Kidney capillary endothelial cell (primary cell): ENCODE measurements around the gene IGFBP2.

Source experiments
- DNase-seq: peaks from one replicate; pipeline ENCODE4 v3.0.0-alpha.2; 2018; ENCODE audit warnings: low spot score

Gene IGFBP2

DNA sequence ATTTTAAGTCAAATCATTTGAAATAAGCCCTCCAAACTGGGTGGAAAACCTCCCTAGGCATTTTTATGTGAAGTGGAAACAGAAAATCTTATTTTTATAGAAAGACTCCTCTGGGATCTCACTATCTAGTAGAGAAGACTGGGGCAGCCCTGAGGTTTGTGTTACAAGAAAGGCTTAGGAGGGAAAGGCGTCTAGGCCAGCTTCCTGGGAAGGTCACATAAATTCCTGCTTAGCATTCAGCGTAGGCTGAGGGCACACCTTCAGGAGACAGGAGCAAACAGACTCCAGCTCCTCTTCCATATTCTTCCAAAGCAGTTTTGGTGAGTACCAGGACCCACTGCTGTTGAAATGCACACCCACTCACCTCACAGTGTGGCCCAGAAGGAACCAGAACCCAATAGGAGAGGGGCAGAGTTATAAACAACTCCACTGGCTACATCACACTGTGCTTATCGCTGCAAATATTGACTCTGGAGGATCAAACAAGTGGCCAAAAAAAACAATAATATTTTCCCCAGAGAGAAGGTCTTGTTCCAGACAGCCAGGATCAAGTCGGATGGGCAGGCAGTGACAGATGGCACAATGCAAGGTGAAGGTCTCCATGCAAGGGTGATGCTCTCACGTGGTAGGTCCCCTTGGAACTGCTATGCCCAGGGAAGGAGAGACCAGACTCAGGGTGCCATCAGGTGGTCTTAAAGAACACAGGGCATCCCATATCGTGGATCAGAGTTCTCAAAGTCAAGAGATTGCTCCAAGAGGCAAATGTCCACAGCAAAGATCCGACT, 17.7 kb upstream of the IGFBP2 start:
- DNase-seq = no peak

DNA sequence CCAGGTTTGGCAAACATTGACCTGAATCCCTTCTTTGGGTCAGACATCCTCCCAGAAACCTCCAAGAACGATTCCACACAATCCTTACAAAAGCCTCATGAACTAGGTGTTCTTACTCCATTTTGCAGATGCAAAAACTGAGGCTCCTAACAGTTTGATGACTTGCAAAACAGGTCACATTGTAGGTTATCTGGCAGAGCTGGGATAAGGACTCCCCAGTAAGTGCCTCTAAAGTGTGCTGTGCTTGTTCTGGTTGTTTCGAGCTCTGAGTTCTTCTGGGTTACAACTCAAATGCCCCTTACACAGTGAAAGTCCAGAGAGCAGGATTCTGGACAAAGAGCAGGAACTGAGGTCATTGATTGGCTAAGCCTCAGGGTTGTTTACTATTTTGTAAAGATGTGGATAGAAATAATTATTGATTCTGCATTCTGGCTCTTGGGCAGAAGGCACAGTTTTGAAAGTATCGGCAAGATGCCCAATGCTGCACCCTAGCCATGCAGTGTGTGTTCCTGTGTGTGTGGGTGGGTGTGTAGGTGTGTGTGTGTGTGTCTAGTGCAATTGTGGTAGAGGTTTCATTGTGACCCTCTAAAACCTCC, 17.0 kb upstream of the IGFBP2 start:
- DNase-seq = no peak

DNA sequence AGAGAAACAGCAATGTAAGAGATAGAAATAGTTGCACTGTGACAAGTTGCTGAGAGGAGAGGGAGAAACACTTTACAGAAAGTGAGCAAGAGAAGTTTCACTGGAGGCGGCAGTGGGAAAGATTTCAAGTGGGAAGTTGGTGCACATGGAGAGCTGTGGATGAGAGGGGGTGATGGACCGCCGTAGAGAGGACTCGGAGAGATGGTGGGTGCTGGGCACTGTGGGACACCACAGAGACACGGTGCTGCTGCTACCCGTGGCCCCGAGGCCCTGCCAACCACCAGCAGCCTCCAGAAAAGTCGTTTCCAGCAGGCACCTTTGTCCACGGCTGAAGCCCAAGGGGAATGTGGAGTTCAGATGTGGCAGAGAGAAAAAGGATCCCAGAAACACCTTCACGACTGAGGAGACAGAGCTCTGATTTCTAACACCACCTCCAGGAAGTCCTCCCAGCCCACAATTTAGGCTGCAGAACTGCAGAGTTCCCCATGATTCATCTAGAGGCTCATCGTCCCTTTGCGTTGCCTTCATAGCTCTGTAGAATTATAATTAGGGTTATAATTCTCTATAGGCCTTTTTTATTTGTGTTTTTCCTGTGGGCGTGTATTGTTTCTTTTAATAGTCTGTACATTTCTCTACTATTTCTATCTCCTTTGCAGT, 15.9 kb upstream of the IGFBP2 start:
- DNase-seq = no peak

DNA sequence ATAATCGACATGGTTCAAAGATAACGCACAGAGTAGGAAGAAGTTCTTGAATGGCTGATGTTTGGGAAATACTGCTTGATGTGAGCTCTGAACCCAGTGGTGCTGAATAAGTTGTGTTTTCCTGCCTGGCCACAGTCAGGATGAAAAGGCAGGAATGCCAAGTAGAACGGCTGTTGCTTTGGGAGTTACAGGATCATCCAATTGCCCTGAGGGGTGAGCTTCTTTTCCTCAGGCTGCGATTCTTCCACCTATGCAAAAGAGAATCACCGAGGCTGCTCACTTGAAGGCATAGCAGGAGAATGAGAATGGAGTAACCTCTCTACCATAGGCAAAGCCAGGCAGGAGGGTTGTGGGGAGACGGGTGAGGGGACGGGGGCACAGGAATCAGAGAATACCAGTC, 14.4 kb upstream of the IGFBP2 start:
- no peak for DNase-seq

DNA sequence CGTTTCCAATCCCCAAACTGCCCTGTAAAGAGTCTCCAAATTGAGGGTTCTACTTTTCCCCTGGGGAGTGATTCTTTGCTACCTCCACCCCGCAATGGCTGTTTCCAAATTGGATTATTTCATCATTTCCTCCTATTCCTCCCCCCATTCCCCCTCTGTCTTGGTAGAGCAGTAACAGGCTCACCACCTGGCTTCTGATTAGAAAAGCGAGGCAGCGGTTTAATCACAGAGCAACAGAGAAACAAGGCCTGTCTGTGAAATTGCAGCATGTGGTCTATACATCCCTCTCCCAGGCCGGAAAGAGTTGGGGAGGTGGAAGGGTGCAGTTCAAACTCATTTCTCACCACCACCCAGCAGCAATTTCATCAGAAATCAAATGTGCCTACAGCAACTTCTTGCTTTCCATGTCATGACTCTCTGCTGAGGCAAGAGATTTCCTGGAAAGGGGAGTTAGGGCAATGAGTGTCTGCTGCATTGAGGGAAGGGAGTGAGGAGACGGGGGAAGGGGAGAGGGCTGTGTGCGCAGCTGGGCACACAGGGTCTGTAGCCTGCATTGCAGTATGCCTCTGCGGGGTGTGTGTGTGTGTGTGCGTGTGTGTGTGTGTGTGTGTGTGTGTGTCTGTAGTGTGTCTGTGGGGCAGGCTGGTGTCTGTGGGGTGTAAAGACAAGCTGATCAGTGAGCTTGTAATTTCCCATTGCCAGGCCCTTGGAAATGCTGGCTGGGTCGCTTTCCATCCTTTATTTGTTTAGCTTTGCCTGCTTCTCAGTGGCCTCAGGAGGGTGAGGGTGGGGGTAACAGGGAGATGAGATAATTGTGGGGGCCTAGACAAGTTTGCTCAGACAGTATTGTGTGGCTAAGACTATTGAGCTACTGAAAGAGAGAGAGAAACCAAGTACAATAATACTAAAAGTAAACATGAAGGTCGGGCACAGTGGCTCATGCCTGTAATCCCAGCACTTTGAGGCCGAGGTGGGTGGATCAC, 13.5 kb upstream of the IGFBP2 start:
- no peak for DNase-seq

DNA sequence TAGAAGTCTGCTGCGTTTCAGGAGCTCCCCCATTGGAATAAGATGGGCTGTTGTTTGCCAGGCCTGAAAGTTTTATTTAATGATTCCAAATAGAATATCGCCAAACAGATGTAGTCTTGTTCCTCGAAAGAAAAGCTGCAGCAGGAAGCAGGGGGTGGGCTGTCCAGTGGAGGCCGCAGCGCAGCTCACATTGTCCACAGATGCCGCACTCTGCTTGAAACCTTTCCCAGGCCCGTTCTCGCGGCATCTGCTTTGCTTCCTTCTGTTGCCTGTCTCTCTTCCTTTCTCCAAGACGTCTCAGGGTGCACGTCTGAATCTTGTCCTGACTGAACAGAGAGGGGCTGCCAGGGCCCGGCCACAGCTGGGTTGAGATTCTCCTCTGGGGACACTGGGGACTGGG, 12.4 kb upstream of the IGFBP2 start:
- DNase-seq = no peak

DNA sequence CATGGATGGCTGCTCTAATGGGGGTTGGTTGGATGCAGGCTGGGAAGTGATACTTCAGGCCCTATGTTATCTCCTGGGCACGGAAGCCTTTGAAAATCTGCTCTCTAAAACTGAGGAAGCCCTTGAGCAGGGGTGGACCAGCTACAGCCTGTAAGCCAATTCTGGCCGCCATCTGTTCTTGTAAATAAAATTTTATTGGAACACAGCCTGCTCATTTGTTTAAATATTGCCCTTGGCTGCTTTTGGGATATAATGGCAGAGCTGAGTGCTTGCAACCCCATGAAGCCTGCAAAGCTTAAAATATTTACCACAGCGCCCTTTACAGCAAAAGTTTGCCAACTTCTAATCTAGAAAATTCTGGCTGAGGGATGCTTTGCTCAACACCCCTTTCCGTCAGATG, 11.9 kb upstream of the IGFBP2 start:
- no peak for DNase-seq

DNA sequence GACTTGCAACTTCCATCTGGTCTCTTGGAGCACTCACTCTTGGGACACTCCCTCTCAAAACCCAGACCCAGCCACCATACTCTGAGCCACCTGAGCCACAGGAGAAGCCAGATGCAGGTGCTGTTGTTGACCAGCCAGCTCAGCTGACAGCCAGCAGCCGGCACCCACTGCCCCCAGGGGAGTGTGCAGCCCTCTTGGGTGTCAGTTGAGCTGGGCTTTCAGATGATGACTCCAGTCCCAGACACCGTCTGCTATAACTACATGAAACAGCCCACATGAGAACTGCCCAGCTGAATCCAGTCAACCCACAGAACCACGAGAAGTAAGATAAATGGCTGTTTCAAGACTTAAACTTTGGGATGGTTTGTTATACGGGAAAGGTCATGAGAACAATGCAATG, 10.7 kb upstream of the IGFBP2 start:
- DNase-seq = no peak

DNA sequence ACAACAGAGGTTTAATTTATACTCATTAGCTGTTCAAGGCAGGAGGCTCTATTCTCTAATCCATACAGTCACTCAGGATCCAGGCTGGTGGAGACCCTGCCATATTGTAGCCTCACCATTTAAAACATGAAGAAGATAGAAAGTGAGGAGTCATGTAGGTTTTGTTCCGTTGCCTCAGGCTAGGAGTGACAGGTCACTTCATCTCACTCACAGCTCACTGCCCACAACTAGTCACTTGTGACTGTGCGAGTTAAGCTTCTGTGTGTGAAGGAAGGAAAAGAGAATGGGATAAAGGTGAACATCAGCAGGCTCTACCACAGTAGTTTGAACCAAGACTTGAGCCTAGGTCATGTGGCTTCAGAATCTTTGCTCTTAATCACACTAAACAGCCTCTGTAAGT, 9.0 kb upstream of the IGFBP2 start:
- DNase-seq = no peak

DNA sequence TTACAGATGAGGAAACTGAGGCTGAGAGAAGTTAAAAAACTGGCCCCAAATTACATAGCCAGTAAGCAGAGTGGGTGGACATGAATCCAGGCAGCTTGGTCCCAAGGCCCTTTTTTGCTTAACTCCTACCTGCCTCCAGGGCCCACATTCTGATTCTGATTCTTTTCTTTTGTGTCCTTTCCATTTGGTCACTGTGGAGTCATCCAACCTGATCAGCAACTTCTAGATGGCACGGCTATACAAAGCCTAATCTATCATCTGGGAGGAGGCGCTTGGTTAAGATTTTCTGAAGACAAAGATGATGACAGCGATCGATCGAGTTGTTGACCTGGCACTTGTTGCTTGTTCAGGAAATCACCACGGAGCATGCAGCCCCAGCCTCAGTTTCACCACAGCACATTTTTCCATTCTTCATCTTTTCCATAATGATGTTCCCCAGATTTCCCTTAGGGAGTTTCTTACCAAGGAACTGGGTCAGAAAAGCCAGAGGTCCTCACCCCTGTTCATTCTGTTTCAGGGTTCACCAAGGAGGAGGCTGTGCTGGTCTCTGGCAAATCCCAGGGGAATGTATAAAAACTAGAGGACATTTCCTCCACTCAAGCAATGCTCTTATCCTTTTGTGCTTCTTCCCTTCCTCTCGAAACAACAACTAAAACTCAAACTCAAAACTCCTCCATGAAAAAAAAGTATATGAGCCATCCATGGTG, 6.9 kb upstream of the IGFBP2 start:
- no peak for DNase-seq

DNA sequence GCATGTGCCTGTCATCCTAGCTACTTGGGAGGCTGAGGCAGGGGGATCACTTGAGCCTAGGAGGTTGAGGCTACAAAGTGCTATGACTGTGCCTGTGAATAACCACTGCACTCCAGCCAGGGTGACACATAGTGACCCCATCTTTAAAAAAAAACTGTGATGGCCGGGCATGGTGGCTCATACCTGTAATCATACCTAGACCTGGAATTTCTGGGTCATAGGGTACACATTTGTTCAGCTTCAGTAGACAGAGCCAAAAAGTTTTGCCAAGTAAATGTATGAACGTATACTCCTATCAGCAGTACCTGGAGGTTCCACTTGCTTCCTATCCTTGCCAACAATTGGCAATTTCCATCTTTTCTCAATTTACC, 6.4 kb upstream of the IGFBP2 start:
- no peak for DNase-seq

DNA sequence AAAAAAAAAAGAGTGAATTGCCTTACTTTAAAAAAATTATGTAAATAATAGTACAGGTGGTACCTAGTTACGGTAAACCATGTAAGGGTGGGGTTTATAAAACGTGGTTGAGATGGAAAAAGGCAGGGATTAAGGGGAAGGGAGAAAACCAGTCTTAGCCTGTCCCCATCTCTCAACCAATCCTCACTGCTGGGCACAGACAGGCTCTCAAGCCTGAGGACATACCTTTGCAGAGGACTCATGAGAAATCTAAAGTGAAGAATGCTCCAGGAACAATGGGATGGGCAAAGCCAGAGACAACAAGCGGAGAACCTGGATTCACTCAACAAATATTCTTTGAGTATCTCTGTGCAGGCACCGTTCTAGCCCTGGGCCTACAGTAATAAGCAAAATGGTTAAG, 3.4 kb upstream of the IGFBP2 start:
- DNase-seq = no peak

DNA sequence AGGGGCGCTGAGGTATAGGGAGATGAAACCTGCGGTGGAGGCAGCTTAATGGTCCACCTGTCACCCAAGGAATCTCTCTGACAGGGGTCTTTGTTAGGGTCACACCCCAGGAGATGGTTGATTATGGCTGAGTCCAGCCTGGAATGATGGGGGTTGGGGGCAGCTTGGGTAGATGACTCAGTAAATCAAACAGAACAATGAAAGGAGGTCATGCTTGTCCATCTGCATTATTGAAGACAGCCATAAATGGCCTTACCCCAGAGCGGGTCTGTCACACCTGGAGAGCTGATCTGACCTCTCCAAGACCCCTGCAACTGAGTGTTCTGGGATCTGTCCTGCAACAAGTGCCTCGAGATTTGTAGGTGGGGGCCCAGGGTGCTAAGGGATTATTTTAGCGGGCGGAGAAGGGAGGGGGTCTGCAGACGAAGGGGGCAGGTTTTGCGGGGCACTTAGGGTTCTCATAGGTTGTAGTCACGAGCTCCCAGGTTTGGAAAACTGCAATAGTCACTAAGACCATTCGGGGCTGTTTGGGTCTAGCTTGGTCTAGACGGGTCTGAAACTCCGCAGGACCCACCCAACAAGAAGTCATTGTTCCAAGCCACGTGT, 771 bp upstream of the IGFBP2 start:
- no peak for DNase-seq

DNA sequence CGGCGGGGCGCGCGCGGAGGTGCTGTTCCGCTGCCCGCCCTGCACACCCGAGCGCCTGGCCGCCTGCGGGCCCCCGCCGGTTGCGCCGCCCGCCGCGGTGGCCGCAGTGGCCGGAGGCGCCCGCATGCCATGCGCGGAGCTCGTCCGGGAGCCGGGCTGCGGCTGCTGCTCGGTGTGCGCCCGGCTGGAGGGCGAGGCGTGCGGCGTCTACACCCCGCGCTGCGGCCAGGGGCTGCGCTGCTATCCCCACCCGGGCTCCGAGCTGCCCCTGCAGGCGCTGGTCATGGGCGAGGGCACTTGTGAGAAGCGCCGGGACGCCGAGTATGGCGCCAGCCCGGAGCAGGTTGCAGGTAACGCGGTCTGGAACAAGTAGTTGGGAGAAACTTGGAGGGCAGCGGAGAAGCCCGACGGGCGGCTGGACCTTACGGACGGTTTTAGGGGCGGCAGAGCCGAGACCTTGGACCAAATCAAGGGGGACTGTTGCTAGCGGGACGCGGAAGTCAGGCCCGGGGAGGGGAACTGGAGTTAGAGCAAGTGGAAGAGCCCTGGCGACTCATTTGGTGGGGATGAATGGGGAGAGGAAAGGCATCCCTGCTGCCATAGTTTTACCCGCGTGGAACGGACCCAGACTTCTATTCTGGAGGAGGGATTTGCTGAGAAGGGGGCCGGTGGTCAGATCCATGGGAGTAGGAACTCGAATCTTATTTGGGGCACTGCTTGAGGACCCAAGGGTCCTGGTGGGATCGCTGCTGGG, 573 bp downstream of the IGFBP2 start:
- no peak for DNase-seq

DNA sequence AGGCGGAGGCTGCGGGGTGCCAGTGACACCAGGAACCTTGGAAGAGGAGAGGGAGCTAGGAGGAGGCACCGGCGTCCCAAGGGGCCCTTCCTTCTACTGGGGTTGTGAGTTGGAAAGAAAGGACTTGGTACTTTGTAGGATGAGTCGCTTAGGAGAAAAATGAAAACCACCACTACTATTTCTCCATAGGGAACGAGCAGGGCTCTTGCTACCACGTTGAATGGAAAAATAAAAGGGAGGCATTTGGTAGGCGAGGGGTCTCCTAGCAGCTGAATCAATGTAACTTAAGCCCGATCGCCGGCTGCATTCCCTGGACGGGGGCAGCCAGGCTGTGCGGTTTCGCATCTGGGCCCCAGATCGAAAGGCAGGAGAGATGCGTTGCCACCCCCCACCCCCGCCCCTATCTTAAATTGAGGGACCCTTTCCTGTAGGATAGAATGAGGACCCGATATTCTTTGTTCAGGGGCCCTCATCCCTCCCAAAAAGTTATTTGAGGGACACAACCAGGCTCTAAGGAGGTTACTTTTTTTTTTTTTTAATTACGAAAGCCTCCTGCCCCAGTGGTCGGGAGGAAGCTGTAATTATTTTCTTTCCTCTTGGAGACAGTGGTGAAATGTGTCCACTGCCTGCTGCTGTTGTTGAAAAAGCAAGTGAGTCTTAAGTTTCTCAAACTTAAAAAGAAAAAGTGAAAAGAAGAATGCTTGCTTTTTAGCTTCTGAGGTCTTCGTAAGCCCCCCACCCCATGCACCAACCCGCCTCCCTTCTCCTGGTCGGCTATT, 1.3 kb downstream of the IGFBP2 start:
- DNase-seq = no peak

DNA sequence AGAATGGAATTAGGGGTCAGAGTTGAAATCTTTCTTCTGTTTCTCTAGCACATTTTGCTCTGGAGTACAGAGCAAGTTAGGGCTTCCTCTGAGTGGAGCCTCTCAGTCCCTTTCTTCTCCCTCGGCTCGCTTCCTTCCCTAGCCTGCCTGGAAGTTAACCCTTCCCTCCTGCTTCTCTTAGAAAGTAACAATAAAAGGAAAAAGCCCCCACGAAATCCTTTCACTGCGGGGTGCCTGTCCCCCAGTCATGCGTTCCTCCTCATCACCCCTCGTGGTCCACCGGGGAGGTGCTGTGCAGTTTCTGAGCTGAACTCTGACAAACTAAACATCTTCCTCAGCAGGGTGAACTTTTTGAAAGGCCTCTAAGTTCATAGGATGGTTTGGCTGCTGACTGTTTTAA, 2.0 kb downstream of the IGFBP2 start:
- DNase-seq = no peak

DNA sequence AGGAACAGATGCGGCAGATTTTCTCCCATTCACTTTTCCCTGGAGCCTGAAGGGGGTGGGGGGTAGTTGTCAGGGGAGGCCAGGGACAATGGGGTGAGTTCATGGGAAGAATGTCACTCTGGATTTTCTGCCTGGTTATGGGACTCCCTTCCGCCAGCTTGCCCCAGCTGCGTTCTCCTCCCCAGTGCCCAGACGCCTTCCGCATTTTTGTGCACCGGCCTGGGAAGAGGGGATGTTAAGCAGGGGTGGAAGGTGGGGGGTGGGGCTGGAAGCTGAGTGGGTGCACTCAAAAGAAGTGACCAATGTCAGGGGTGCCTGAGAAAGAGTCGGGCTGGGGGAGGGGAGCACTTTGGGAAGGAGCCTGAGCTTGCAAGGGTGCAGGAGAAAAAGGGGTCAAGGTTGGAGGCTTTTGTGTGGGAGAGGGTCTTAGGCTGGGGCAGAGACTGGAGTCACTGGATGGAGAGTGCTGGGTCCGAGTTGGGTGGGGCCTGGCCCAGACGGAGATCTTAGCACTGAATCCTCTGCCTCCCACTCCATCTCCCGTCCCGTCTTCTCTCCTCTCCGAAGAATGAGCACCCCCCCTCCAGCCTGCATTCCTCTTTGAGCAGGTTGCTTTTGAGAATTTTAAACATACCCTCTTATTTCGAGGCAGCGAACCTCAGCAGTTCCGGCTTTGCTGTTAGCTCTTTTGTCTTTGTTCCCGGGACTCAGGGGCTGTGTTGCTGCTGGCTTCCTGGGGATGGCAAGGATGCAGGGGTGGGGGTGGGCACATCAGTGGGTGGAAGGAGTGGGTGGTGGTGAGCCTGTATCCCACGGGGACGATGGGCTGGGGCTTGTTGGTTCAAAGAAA, 2.7 kb downstream of the IGFBP2 start:
- DNase-seq = peak; percentile 54

DNA sequence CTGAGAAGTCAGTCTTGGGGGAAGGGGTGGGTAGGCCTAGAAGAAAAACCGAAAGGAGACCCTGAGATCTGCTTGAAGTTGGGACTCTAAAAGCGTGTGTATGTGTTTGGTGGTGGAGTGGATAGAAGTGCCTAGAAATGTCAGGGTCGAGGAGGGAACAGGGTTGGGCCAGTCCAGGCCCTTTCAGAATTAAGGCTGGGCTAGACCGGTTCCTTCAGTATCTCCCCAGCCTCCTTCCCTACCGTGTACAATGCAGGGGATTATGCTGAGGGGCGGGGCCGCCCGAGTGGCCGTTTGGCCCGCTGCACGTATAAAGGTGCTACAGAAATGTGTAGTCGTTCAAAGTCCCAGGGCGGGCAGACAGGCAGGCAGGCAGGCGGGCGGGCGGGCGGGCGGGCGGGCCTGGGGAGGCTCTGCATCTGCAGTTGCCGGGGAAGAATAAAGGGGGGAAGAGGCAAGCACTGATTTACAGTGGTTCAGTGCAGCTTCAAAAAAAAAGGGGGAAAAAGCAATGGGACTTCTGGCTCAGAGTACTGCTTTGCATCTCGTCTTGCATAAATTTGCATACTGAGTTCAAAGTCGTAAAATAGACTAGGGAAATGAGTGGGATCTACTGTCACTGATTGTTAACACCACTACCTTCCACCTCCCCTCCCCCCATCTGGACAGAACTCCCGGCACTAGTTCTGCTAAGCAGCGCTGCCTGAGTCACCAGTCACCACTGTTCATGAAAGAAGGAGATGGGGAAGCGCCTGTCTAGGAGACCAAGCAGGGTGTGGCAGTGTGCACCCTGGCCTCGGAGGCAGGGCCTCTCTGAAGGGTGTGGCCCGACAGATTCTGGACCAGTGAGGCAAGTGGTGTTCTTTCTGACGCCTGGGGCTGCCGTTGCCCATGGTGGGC, 3.6 kb downstream of the IGFBP2 start:
- peak; percentile 42 for DNase-seq
